HUES6 (cell line): ENCODE results near the gene AKAP10.
"Not testable (repeated sequence)": the region's sequence is repeated elsewhere in the genome, so short reads cannot be mapped to it uniquely, and the experiment has no call there.

ENCODE experiments used
- H3K27ac ChIP-seq: 2 replicates; pipeline ENCODE4 v1.7.0; 2013; ENCODE audit warnings: low read depth, mild to moderate bottlenecking, low read length, inconsistent platforms
- H3K27me3 ChIP-seq: 2 replicates; pipeline ENCODE4 v1.6.1; 2013; ENCODE audit warnings: low read length; ENCODE audit not compliant: control insufficient read depth, insufficient read depth
- H3K36me3 ChIP-seq: 2 replicates; pipeline ENCODE4 v1.6.1; 2013; ENCODE audit warnings: low read length; ENCODE audit not compliant: control insufficient read depth, insufficient read depth
- H3K4me1 ChIP-seq: 2 replicates; pipeline ENCODE4 v1.6.1; 2013; ENCODE audit warnings: low read length; ENCODE audit not compliant: control insufficient read depth, insufficient read depth
- H3K4me3 ChIP-seq: 2 replicates; pipeline ENCODE4 v1.5.1; 2013; ENCODE audit warnings: low read depth, low read length
- H3K9ac ChIP-seq: one replicate; pipeline ENCODE4 v1.6.1; 2013; ENCODE audit warnings: mild to moderate bottlenecking, low read length
- H3K9me3 ChIP-seq: 2 replicates; pipeline ENCODE4 v1.6.1; 2013; ENCODE audit warnings: low read depth, low read length; ENCODE audit not compliant: control insufficient read depth, insufficient read depth

AKAP10 gene

GRCh38 chr17:19915245-19915978, 62.2 kb downstream of the AKAP10 start:
- H3K9ac ChIP-seq, result no peak overlapping the region
- H3K9me3 ChIP-seq, result no peaks in the 10 kb centered on the region
- peaks cover 4% of the 10 kb centered on the region; the same call in 1 of the 2 replicates for H3K4me1 ChIP-seq
- H3K4me3 ChIP-seq, result no peak overlapping the region
- peaks cover 61% of the 10 kb centered on the region for H3K36me3 ChIP-seq
- H3K27ac ChIP-seq, result no peak overlapping the region
- H3K27me3 ChIP-seq, result no peaks in the 10 kb centered on the region

- H3K27ac ChIP-seq, result no peak overlapping the region
- no peak overlapping the region for H3K4me3 ChIP-seq
- no peaks in the 10 kb centered on the region for H3K9me3 ChIP-seq
- peaks cover 4% of the 10 kb centered on the region; the same call in 1 of the 2 replicates for H3K4me1 ChIP-seq
- H3K9ac ChIP-seq, result no peak overlapping the region
- H3K36me3 ChIP-seq, result peaks cover 69% of the 10 kb centered on the region
- H3K27me3 ChIP-seq, result no peaks in the 10 kb centered on the region
These were observed 66.6 kb downstream of the AKAP10 start for GRCh38 chr17:19911033-19911432.

GRCh38 chr17:19909139-19909538, 68.5 kb downstream of the AKAP10 start:
- Histone ChIP-seq H3K36me3 (peaks cover 68% of the 10 kb centered on the region), H3K27me3 (no peaks in the 10 kb centered on the region)

GRCh38 chr17:19905502-19905901, 72.1 kb downstream of the AKAP10 start:
- Histone ChIP-seq H3K4me3 (no peak overlapping the region), H3K9me3 (no peaks in the 10 kb centered on the region), H3K27ac (no peak overlapping the region), H3K36me3 (peaks cover 82% of the 10 kb centered on the region), H3K9ac (no peak overlapping the region), H3K27me3 (no peaks in the 10 kb centered on the region), H3K4me1 (no peaks in the 10 kb centered on the region)

More at GRCh38 chr17:19909139-19909538, 68.5 kb downstream of the AKAP10 start:
- Histone ChIP-seq H3K27ac (no peak overlapping the region), H3K4me3 (no peak overlapping the region), H3K9me3 (no peaks in the 10 kb centered on the region), H3K9ac (no peak overlapping the region), H3K4me1 (peaks cover 4% of the 10 kb centered on the region; the same call in 1 of the 2 replicates)

GRCh38 chr17:19904924-19905323, 72.7 kb downstream of the AKAP10 start:
- Histone ChIP-seq H3K27me3 (no peaks in the 10 kb centered on the region), H3K4me1 (no peaks in the 10 kb centered on the region), H3K9me3 (no peaks in the 10 kb centered on the region), H3K27ac (no peak overlapping the region), H3K4me3 (no peak overlapping the region), H3K36me3 (peaks cover 81% of the 10 kb centered on the region), H3K9ac (no peak overlapping the region)

- Histone ChIP-seq H3K4me3 (no peak overlapping the region), H3K9ac (no peak overlapping the region), H3K9me3 (no peaks in the 10 kb centered on the region), H3K4me1 (no peaks in the 10 kb centered on the region), H3K27ac (no peak overlapping the region), H3K36me3 (peaks cover 79% of the 10 kb centered on the region), H3K27me3 (no peaks in the 10 kb centered on the region)
These were observed 73.2 kb downstream of the AKAP10 start for GRCh38 chr17:19904412-19904811.

- Histone ChIP-seq H3K27ac (no peak overlapping the region), H3K27me3 (no peaks in the 10 kb centered on the region), H3K4me1 (no peaks in the 10 kb centered on the region; the same call in 1 of the 2 replicates), H3K9me3 (no peaks in the 10 kb centered on the region), H3K4me3 (no peak overlapping the region), H3K9ac (no peak overlapping the region), H3K36me3 (peaks cover 46% of the 10 kb centered on the region)
These were observed 76.8 kb downstream of the AKAP10 start for GRCh38 chr17:19900809-19901208.

- Histone ChIP-seq H3K4me1 (no peaks in the 10 kb centered on the region; the same call in 1 of the 2 replicates), H3K9me3 (no peaks in the 10 kb centered on the region), H3K36me3 (peaks cover 21% of the 10 kb centered on the region), H3K4me3 (no peak overlapping the region), H3K9ac (no peak overlapping the region), H3K27ac (no peak overlapping the region), H3K27me3 (no peaks in the 10 kb centered on the region)
These were observed 79.7 kb downstream of the AKAP10 start for GRCh38 chr17:19897903-19898302.

- no peaks in the 10 kb centered on the region for H3K9me3 ChIP-seq
- no peak overlapping the region for H3K4me3 ChIP-seq
- H3K27me3 ChIP-seq, result no peaks in the 10 kb centered on the region
- no peaks in the 10 kb centered on the region; the same call in 1 of the 2 replicates for H3K4me1 ChIP-seq
- no peak overlapping the region for H3K9ac ChIP-seq
- peaks cover 19% of the 10 kb centered on the region for H3K36me3 ChIP-seq
- no peak overlapping the region for H3K27ac ChIP-seq
These were observed 80.4 kb downstream of the AKAP10 start for GRCh38 chr17:19897090-19897837.

GRCh38 chr17:19896679-19897078, 80.9 kb downstream of the AKAP10 start:
- H3K9ac ChIP-seq, result no peak overlapping the region
- no peak overlapping the region for H3K27ac ChIP-seq
- H3K4me3 ChIP-seq, result no peak overlapping the region
- no peaks in the 10 kb centered on the region for H3K27me3 ChIP-seq
- no peaks in the 10 kb centered on the region; the same call in 1 of the 2 replicates for H3K4me1 ChIP-seq
- H3K36me3 ChIP-seq, result peaks cover 15% of the 10 kb centered on the region
- no peaks in the 10 kb centered on the region for H3K9me3 ChIP-seq

GRCh38 chr17:19890554-19890953, 87.1 kb downstream of the AKAP10 start:
- not testable (repeated sequence) for H3K36me3 ChIP-seq, H3K27ac ChIP-seq, H3K27me3 ChIP-seq, H3K9me3 ChIP-seq, H3K9ac ChIP-seq, H3K4me3 ChIP-seq, H3K4me1 ChIP-seq
